Measurements from ENCODE around the gene IFNA16.
"Not testable (repeated sequence)": the region's sequence is repeated elsewhere in the genome, so short reads cannot be mapped to it uniquely, and the experiment has no call there.

IFNA16 gene

GRCh38 chr9:21202105-21202504, 15.0 kb downstream of the IFNA16 start, which contains the start of gene IFNA7:
TSS of gene IFNA7 (minus strand) at chr9:21202205. CDS start at chr9:21202165, 40 bp downstream.
- DNase-seq (ENCODE audit: low read depth in 2 of 2) = not testable (repeated sequence)

GRCh38 chr9:21194867-21195776, 22.0 kb downstream of the IFNA16 start:
- peak in 1 of 2 donors; percentile 5 for DNase-seq (ENCODE audit: low read depth in 2 of 2)

- not testable (repeated sequence) for DNase-seq (ENCODE audit: low read depth in 2 of 2)
Measured at GRCh38 chr9:21187487-21187886, 29.6 kb downstream of the IFNA16 start, which contains the start of gene IFNA4. TSS of gene IFNA4 (minus strand) at chr9:21187587. CDS start at chr9:21187531, 56 bp downstream.

- not testable (repeated sequence) for DNase-seq (ENCODE audit: low read depth in 2 of 2)
Measured at GRCh38 chr9:21182810-21183736, 34.0 kb downstream of the IFNA16 start.

GRCh38 chr9:21174671-21175070, 42.4 kb downstream of the IFNA16 start:
- no peak for DNase-seq (ENCODE audit: low read depth in 2 of 2)

- DNase-seq (ENCODE audit: low read depth in 2 of 2) = no peak
Measured at GRCh38 chr9:21172156-21172555, 45.0 kb downstream of the IFNA16 start.

GRCh38 chr9:21171351-21171750, 45.8 kb downstream of the IFNA16 start:
- DNase-seq (ENCODE audit: low read depth in 2 of 2) = no peak

- DNase-seq (ENCODE audit: low read depth in 2 of 2) = not testable (repeated sequence)
Measured at GRCh38 chr9:21166560-21166959, 50.6 kb downstream of the IFNA16 start, which contains the start of gene IFNA21. TSS of gene IFNA21 (minus strand) at chr9:21166660. CDS start at chr9:21166612, 48 bp downstream.
